Ramos (cell line): ENCODE results near the gene CRISPLD2.

ENCODE experiments used
- in situ Hi-C: fragments of 300-500 bp; cut with MboI; formaldehyde crosslinking; loops from one replicate; pipeline ENCODE4 v1.14.3; 2022; ENCODE audit warnings: low sequenced_read_pairs; ENCODE audit not compliant: unreplicated experiment

CRISPLD2 gene

DNA sequence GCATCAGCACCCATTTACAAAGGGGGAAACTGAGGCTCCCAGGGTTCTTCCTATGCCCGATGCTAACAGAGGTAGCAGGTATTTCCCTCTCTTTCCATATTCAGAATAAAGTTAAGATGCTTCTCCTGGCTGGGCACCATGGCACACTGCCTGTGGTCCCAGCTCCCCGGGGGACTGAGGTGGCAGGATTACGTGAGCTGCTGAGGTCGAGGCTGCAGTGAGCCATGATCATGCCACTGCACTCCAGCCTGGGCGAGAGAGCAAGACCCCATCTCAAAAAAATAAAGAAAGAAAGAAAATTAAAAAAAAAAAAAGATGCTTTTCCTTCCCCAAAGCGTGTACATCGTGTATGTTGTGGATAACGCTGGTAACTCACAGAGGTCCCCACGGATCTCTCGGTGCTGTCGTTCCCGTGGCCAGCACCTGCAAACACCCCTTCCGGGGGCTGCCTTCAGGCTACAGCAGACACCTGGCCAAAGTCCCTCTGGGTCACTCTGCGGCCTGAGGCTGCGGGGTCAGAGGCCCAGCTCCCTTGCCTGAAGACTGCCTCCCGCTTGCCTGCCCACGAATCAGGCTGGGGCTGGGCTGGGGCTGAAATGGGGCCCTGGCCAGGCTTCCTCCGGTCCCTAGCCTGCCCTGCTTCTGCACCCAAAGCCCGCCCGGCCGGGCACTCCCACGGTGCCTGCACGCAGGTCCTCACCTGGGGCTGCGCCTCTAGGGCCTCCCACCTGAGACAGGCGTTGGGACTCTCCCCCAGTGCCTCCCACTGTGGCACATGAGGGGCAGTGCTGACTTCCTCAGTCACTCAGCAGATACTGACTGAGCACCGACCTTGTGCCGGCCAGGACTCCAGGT lies 128.4 kb downstream of the CRISPLD2 start:
- in situ Hi-C loops, result no loop called here

DNA sequence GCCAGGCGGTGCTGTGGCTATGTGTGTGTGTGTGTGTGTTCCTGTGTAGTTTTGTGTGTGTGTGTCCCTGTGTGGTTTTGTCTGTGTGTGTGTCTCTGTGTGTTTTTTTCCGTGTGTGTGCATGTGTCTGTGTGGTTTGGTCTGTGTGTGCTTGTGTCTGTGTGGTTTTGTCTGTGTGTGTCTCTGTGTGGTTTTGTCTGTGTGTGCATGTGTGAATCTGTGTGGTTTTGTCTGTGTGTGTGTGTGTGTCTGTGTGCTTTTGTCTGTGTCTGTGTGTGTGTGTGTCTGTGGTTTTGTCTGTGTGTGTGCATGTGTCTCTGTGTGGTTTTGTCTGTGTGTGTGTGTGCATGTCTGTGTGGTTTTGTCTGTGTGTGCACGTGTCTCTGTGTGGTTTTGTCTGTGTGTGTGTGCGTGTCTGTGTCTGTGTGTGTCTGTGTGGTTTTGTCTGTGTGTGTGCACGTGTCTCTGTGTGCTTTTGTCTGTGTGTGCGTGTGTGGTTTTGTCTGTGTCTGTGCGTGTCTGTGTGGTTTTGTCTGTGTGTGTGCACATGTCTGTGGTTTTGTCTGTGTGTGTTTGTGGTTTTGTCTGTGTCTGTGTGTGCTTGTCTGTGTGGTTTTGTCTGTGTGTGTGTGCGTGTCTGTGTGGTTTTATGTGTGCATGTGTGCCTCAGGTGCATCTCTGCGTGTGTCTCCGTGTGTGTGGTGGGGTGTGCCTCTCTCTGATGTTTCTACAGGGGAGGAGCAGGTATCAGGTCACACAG lies 129.2 kb downstream of the CRISPLD2 start:
- in situ Hi-C loops, result no loop called here

DNA sequence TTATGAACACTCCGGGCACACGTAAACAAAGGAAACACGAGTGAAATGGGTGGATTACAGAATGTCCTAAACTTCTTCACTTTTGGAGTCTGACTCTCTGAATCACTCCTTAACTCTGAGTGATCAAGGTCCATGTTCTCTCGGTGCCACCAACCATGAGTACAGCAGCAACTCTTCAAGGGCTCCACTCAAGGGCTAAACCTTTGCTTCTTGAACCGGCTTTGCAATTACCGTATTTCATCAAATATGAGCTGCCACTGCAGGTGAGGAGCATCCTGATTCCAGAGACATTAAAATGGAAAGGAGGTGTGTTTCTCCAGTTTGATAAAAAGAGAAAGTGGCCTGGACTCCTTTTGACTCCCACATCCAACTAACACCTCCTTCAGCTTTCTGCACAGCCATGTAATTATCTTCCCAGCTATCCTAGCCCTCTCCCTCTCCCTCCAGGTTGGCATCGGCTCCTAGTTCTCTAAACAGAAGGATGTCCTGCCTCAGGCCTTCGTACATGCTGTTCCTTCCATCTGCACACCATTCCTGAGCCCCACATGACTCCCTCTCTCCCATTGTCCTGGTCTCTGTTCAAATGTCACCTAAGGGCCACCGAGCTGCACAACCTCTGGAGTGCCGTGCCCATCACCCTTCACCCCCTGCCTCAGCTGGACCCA lies 130.1 kb downstream of the CRISPLD2 start:
- in situ Hi-C loops, result no loop called here

DNA sequence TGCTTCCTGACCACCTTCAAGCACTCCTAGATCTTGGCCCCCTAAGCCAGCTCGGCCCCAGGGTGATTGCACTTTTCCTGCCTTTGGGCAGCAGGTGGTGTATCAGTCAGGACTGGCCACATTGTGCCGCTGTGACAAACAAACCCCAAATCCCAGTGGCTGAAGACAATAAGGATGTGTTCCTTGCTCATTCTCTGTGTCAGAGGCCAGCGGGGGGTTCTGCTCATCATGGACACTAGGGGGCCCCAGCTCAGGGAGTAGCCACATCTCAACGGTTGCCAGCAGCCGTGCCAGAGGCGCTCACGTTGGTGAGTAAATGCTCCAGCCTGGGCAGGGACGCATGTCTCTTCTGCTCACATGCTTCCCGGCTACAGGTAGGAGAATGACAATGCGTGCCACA lies 131.1 kb downstream of the CRISPLD2 start:
- in situ Hi-C loops, result no loop called here

DNA sequence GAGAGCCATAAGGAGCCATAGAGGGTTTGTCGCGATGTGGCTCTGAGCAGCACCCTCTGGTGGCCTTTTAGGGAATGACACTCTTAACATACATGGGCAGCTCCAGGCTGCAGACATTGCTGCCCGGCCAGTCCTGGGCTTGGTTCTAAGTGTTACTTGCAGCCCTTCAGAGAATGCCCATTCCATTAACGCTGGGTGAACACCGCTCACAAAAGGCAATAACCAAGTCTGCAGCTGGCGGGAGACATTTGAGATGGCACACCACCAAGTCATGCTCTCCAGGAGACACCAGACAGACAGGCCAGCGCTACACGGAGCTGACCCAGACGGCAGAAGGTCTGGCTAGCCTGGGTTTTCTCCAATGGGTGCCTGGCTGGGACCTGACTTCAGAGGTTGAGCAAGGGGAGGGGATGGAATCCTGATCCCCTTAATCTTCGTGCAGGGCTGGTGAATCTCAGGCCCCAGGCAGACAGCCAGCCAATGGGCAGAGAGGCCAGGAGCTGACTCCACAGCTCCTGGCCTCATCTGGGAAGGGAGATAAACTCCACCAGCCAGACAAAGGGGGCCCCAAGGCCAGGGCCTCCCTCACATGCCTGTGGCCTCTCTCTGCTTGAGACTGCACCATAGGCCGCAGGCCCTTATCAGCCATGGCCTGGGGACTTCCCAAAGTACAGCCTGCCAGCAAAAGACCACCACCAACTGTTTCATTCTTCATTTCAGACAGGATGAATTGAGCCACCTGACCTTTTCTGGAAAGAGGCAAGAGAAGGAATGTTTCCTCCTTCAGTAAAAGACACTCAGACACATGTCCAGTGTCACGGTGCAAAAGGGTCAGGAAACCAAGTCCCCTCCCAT lies 132.8 kb downstream of the CRISPLD2 start:
- in situ Hi-C loops, result no loop called here

DNA sequence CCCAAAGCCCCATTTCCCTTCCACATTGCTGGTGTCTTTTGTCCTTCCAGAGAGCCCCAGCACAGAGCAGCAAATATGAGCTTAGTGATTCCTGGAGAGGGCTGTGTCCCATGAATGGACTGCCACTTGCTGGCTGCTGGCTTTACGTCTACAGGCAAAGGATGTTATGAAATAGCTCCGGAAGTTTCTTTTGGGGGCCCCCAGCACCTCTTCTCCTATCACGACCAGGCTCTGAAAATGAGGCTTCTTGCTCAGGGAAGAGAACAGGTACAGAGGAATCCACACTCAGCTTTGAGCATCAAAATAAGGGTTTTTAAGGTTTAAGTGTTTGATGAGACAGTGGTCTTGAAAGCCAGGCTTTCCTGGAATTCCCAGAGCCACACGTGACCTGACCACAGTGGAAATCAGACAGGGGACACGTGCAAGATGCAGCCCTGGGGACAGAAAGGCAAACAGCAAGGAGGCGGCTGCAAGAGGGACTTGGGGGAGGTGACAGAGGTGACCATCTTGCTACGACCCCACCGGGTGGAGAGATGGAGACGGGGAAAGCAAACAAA lies 133.5 kb downstream of the CRISPLD2 start:
- in situ Hi-C loops, result no loop called here

DNA sequence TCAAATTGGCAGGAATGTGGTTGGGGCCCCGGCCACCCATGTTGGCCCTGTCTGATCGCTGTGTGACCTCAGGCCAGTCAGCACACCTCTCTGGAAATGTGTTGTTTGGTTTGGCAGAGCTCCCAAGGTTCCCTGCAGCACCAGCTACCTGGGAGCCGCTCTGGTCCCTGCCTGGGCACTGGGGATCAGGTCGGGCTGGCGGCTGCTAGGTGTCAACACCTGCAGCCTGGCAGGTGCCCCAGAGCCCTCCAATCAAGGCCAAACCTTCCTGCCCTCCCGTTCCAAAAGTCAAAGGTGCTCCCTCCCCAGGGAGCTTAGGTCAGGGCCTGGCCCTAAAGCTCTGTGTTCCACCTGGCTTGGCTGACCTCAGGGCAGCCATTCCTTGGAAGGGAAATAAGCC lies 135.6 kb downstream of the CRISPLD2 start:
- in situ Hi-C loops, result no loop called here

DNA sequence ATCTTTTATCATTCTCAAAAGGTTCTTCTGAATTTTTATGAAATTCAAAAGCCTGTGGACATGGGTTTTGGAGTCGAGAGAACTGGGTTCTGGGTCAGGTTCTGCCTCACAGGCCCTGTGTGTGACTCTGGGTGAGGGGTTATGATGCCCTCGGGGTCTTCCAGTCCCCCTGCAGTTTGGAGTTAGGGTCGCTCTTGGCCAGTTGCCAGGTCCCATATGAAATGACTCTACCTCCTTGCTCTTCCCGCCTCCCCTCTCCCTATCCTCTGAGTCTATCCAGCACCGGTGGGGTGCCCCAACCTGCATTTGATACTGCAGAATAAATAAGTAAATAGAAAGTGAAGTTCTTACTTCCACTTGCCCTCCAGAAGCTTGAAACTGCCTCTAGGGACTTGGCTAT lies 137.4 kb downstream of the CRISPLD2 start:
- in situ Hi-C loops, result no loop called here

DNA sequence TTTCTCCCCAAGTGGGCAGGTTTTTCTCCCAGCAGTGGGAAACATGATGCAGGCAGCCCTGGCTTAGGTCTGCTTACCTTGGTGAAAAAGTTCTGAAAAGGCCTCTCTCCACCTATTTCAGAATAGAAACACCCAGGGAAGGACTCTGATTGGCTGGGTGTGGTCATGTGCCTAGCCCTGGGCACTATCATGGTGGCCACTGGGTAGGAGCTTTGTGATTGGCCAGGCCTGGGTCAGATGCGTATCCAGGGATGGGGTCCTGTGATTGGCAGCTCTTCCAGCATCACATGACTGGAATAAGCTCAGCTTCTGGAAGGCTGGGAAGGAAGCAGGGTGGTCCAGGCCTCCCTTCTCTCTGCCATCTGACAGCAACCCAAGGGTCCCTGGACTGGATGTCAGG lies 138.0 kb downstream of the CRISPLD2 start:
- in situ Hi-C loops, result no loop called here
